Stimulated activated CD4-positive, alpha-beta T cell treated with anti-CD3 and anti-CD28 coated beads, TNF-alpha, amount 100 ng/mL, for 4 hours (primary cell): Measurements from ENCODE around the gene SFTPA1.
"Not testable (repeated sequence)": the region's sequence is repeated elsewhere in the genome, so short reads cannot be mapped to it uniquely, and the experiment has no call there.

Experiments used
- DNase-seq, 3 experiments: peaks; one replicate each; pipeline ENCODE4 v3.0.0-alpha.2; 2020; ENCODE audit warnings: low read depth in 3 of 3

The SFTPA1 gene

DNA sequence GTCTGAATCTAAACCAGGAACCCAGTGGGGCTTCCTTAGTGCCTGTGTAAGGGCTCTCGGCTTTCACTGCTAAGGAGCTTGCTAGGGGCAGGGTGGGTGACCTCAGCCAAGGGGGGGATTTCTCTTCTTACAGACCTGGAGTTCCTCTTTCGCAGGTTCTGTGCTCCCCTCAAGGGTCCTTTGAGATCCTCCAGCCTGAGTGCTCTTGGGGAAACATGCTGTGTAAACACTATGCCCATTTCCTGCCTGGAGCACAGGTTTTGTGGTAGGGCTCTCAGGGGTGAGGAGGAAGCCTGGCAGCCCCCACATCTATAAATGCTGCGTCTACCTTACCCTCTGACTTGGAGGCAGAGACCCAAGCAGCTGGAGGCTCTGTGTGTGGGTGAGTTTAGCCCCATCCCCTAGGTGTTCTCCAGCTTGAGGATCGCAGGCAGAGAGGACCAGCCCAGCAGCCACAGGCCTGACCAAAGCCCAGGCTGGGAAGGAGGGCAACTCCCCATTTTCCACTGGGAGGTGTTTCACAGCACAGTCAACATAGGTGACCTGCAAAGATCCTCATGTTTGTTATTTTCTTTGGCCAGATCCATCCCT, at the start of gene SFTPA1:
Gene SFTPA1 (plus strand): TSS at position 339 of the 591 bp plus-strand sequence. CDS start 887 bp downstream, outside the sequence.
- DNase-seq, result no peak

DNA sequence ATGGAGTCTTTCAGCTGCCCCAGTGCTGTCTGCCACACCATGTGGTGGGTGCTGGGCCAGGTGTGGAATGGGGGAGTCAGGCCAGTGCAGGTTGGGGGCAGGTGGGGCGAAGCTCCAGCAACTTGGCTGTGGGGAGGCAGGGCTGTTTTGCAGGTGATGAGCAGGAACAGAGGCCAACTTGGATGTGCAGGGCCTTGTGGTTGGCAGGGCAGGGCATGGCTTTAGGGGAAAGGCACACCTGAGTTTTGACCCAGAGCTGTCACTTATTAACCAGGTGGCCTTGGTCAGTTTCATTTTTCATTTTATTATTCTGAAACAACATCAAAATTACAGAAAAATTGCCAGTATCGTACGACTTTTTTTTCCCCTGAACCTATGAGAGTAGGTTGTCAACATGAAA, 49.5 kb upstream of the SFTPA1 start:
- DNase-seq, result no peak

DNA sequence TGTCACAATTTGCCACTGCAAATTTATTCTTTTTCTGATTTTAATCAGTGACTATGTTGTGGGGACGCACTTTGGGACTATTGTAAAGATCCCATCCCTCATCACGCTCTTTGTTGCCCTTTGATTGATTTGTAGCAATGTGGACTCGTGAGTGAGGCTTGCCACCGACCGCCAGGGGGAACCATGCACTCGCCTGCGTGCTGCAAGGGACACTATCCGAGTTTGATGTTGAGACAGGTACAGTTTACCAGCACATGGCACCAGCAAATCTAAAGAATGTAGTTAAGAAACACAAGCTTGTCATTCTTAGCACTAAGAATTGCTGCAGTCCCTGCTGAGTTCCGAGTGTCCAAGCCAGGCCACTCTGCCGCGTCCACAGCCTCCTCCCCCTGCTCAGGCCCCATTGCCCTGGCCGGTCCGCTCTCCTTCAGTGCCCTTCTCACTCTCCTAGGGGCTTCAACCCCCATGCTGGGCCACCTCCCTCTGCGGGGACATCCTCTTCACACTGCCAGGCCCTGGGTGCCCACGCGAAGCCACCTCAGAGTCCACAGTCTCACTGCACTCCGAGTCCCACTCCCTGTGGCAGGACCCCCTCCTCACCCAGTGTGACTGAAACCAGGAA, 48.5 kb upstream of the SFTPA1 start:
- DNase-seq, result peak; percentile 21 to 38 (median 23)

DNA sequence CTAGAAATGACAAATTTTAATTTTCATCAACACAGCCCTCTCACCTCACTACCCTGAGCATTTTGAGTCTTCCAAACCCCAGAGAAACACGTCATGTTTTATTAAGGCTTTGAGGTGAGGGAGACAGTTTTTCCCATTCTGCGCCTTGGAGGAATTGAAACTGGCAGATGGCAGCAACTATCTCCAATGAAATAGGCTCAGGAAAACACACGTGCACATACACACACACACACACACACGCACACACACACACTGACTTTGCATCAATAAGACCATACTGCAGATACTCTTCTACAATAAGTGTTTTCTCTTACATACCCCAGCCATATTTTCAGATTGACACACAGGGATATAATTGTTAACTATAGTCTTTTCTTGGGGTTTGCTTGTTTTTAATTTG, 47.3 kb upstream of the SFTPA1 start:
- no peak for DNase-seq

DNA sequence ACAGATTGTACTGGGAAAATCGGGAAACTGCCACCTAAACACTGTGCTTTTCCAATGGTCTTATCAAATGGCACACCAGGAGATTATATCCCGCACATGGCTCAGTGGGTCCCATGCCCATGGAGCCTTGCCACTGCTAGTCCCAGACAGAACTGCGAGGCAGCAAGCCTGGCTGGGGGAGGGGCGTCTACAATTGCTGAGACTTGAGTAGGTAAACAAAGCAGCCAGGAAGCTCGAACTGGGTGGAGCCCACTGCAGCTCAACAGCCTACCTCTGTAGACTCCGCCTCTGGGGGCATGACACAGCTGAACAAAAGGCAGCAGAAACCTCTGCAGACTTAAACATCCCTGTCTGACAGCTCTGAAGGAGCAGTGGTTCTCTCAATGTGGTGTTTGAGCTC, 40.1 kb upstream of the SFTPA1 start:
- DNase-seq, result not testable (repeated sequence)

DNA sequence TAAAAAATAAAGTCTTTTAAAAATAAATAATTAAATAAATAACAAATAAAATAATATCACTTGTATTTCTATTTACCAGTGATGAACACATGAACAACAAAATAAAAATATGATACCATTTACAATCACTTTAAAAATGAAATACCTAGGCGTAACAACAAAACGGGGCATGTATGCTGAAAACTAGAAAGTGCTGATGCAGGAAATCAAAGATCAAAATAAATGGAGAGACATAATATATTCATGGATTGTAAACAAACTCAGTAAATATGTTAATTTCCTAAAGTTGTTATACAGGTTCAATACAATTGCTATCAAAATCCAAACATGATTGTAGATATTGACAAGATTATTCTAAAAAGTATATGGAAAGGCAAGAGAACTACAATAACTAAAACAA, 31.4 kb upstream of the SFTPA1 start:
- DNase-seq, result no peak

DNA sequence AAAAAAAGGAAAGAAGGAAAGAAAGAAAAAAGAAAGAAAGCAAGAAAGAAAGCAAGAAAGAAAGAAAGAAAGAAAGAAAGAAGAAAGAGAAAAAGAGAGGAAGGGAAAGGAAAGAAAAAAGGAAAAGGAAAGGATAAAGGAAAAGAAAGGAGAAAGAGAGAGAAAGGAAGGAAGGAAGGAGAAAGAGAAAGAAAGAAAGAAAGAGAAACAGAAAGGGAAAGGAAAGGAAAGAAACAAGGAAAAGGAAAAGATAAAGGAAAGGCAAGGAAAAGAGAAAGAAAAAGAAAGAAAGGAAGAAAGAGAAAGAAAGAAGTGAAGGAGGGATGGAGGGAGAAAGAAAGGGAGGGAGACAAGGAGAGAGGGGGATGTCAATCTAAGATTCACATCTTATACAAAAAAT, 29.7 kb upstream of the SFTPA1 start:
- no peak for DNase-seq

DNA sequence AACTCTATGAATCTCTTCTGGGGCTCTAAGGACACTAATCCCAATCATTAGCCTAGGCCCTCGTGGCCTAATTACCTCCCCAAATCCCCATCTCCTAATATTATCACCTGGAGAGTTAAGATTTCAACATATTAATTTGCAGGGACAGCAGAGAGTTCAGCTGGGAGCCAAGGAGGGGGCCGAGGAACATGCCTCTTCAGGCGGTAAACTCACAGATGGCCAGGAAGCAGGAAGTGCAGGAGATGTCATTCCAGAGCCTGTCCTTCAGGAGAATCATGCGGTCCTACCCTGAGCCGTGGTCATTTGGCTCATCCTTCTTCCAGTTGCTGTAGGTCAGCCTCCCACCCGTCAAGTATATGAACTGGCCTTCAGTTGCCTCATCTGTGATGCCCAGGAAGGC, 28.6 kb upstream of the SFTPA1 start:
- no peak for DNase-seq

DNA sequence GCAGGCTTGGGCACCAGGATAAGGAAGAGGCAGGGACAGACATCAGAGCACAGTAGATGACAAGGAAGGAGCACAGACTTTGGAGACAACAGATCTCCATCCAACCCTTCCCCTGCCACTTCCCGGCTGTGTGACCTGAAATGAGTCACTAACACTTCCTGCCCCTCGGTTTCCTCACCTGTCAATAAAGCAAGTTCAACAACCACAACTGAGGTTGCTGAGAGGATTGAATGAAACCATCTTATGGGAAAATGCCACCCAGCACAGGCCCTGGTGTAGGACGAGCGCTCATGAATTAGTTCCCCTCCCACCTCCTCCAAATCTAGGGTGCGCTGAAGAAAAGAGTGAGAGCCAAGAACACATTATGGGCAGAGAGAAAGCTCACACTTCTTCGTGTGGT, 27.8 kb upstream of the SFTPA1 start:
- not testable (repeated sequence) for DNase-seq

DNA sequence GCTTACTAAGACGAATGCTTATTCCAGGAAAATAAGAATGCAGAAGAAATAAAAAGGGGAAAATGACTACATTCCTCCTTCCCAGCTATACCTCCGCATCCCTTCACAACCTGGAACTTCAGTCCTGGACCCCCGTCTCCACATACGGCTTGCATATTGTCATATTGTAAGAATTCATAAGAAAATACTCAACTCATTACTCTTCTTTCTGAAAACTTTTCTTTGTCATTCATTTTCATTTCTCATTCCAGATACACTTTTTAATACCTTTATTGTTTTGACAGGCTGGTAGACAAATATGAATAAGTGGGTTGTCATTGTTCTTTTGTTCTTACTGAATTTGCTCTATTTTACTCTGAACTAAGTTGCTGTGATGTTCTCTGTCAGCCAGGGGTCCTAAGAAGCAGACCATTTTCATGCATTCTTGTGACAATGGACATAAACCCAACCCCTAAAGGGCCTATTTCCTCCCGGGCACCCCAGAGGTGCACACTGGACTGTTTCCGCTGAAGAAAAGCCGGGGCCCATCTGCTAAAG, 27.2 kb upstream of the SFTPA1 start:
- no peak for DNase-seq

DNA sequence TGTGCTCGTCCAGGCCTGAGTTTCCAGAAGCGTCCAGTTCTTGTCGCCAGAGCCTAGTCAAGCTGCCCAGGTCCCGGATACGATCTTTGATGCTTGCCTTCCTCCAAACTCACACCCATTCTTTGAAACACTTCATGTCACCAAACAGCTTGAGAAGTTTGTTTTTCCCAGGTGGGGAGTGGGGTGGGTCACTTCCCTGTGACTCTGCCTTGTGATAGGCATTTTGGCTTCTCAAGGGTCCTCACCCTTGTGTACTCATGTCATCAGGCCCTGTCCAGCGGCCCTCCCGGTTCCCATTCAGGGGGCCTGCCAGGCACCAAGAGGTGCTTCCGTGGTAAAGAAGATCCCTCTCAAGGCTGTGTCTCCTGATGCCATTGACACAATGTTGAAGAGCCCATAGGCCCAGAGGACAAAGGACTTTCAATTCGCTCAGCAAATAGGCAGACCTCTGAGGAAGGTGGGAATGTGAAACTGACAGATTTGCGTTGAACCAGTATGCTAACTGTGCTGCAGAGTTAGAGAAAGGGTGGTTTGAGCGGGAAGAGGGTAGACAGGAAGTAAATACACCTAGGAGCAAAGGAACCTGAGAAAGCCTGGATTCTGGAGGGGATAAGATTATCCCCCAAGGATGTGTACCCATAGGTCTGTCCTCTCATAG, 24.7 kb upstream of the SFTPA1 start:
- DNase-seq, result no peak

DNA sequence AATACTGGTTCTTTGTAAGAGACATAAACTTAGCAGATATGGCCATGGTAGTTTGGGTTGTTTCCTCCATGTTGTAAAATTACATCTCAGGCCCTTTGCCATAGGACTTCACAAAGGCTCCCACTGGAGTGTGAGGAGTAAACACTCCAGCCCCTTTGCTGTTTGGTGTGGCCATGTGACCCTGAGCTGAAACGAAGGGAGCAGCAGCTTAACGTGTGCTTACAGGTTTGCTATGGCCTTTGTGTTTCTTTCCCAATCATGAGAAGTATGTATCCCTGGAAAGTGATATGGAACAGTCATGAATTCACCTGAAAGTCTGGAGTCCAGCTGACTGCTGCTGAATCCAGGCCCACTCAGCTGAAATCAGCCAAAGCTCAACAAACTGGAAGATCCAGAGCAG, 23.8 kb upstream of the SFTPA1 start:
- DNase-seq, result no peak

DNA sequence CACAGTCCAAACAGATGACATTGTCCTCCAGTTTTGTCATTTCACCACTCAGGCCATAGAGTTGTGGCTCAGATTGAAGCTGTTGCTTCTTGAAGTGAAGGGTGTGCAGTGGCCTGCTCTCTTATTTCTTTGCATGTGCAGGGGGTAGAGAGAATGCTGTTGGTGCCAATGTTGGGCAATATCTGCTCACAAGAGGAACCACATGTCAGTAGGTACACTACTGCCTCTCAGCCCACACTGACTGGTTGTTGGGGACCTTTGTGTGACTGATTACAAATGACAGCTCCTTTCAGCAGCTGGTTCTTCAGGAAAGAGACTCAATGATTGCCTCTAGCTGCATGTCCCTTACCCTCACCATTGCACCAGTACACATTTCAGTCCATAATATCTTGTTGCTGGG, 21.9 kb upstream of the SFTPA1 start:
- DNase-seq, result no peak

DNA sequence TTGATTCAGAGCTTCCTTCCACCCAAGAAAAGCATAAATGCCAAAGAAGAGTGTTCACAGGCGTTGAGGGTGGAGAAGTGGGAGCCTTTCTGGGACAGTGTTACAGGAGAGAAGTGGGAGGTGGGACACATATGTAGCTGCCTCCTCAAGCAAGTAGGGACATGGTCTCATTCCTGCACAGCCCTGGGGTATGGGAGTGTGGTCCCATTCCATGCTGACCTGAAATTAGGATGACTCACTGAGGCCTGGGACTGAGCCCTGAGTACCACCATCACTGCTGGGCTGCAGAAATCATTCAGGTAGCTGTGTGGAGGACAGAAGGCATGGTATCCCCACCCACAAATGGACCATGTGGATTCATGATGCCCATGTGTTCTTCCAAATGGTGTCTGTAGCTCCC, 17.4 kb upstream of the SFTPA1 start:
- no peak for DNase-seq

DNA sequence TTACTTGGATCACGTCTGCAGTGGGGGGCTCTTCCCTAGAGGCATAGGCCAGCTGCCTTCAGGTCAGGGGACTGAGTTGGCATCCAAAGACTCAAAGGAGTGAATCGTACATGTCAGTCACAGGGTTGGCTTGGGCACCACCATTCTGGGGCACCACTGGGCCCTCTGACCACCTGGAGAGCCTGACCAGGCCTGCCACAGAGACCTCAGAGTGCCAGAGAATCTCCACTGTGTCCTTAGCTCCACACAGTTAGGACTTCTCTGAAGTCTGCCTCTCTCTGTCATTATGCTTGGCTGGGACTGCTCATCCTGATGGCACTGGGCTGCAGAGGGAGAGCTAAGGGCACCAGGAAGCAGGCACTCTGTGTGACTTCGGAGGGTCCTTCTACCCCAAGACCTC, 16.2 kb upstream of the SFTPA1 start:
- DNase-seq, result not testable (repeated sequence)

DNA sequence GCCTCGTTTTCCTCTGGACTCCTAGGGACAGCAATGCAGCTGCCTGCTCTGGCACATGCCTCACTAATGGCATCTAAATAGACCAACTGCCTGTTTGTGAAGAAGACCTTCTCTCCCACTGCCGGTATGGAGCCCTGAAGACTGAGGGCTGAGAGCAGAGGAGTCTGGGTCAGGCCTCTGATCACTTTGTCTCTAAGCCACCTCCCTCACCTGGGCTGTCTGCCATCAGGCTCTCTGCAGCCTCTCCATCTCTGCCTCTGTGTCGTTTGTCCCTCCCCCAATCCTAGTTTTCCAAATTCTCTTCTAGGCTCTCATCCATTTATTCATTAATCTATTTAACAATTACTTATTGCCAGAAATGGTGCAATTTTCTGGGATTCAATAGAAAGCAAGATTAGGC, 15.2 kb upstream of the SFTPA1 start:
- DNase-seq, result no peak

DNA sequence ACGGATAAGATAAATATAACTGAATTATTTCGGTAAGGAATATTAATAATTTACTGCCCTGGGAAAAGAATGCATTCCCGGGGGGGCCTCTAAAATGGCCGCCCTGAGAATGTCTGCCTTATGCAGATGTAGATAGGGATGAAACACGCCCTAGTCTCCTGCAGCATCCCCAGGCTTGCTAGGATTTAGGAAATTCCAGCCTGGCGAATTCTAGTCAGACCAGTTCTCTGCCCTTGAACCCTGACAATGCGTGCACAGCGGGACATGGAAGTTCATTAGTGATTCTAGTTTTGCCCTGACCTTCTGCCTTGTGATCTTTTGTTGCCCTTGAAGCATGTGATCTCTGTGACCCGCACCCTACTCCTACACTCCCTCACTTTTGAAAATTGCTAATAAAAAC, 11.1 kb upstream of the SFTPA1 start:
- DNase-seq, result not testable (repeated sequence)

DNA sequence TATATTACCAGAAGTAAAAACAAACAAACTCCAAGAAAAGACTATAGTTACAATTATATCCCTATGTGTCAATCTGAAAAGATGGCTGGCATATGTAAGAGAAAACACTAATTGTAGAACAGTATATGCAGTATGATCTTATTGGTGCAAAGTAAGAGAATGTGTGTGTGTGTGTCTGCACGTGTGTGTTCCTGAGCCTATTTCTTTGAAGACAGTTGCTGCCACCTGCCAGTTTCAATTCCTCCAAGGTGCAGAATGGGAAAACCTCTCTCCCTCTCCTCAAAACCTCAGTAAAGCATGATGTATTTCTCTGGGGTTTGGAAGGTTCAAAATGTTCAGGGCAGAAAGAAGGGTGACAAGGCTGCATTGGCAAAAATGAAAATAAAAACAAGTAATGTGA, 8.8 kb upstream of the SFTPA1 start:
- no peak for DNase-seq

DNA sequence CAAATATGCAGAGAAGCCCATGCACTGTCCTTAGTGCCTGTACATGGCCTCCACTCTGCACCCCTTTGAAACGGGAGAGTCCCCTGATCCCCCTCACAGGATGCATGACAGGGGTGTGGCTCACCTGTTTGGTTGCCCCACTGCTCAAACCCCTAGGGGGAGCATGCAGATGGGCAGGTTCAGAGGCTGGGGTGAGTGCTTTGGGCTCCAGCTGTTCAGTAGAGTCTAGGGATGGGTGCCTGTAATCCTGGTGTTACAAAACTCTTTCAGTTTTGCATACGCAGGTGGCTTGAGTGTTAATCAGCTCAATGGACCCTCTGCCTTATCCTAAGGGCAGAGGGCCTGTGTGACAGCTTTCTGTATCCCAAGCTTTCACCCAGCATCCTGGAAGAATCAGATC, 7.8 kb upstream of the SFTPA1 start:
- DNase-seq, result no peak

DNA sequence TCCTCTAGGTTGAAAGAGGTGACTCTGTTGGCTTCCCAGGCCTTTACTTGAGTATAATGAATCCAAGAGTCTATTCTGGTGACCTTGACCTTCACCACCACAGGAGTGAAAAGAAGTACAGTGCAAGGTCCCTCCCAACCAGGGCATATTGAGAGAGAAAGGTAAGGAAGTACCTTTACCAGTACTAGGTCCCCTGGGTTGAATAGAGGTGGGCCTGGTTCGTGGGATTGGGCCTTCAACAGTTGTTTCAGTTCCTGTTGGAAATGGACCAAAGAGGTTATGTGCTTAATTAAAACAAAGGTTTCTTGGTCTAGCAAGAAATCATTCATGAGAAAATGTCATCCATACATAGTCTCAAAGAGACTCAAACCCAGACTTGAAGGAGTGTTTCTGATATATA, 6.4 kb upstream of the SFTPA1 start:
- no peak for DNase-seq

DNA sequence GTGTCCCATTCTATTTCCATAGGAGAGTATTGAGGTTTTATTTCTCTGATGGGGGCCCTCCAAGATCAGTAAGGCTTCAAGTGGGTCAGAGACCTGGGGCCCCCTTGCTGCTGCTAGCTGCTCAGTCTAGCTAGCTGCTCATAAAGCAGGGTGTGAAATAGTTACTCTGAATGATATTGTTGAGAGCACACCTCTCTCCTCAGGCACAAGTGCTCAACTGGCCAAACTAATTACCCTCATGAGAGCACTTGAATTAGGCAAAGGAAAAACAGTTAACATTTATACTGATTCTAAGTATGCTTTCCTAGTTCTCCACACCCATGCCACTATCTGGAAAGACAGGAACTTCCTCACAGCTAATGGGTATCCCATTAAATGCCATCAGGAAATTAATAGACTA, 5.4 kb upstream of the SFTPA1 start:
- DNase-seq, result no peak

DNA sequence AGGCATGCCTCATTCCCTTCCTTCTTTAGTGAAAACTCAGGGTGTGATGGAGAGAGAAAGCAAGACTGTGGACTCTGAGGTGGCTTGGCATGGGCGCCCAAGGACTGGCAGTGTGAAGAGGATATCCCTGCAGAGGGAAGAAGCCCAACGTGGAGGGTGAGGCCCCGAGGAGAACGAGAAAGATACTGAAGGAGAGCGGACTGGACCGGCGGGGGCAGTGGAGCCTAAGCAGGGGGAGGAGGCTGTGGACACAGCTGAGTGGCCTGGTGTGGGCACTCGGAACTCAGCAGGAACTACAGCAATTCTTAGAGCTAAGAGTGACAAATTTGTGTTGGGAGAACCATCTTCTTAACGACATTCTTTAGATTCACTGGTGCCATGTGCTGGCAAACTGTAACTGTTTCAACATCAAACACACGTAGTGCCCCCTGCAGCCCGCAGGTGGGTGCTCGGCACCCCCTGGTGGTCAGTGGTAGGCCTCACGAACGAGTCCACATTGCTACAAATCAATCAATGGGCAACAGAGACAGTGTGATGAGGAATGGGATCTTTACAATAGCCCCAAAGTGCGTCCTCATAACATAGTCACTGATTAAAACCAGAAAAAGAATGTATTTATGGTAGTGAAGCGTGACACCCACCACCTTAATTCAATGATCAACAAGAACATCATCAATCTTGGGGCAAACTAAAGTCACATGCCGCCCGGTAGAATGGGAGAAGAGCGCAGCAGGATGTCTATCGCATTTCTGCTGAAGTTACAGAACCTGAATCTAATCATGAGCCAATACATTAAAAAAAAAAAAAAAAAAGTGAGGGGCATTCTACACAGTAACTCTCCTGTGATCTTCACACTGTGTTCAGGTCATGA, 2.0 kb upstream of the SFTPA1 start:
- no peak for DNase-seq
